ENCODE measurements around the gene MBOAT1. TPM values are rescaled to one million over a fixed set of nuclear protein-coding genes. Genes with fewer than 3 reads are reported as not detected.

Gene MBOAT1
- total RNA-seq, 4 donors from 2014 or later: 6.6 to 10.2 (median 7.0) TPM

DNA sequence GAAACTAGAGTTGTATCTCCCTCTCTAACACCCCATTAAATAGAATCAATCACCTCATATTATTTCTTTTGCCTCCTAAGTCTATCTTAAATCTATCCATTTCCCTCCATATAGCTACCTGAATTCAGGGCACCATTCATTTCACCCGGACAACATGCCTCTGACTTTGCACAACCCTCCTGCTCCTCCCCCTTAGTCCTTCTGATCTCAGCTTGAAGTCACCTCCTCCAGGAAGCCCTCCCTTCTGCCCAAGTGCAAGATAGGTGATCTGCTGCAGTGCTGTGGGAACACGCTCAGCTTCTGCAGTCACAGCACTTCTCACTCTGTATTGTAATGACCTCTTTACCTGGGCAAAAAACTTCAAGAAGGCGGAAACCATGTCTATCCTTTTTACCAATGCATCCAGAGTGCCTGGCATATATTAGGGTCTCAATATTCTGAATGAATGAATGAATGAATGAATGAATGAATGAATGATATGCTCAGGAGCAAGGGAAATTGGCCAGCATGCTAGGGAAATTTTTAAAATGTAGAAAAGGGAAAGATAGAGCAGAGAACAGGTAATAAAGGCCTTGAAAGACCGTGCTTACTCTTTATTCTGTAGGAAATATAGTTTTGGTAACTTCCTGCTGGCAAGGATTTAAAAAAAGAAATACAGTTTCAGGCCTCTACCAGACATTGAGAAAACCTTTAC, 41.7 kb downstream of the MBOAT1 start:
- DNase-seq (ENCODE audit: low spot score) (no peak), ATAC-seq (ENCODE audit: low FRiP score) (no peak)
- no peak for TF ChIP-seq CTCF (IDR thresholded peaks at IDR 0.05)

GRCh38 chr6:20169786-20170185, 42.5 kb downstream of the MBOAT1 start:
- ATAC-seq (ENCODE audit: low FRiP score): no peak
- no peak for DNase-seq (ENCODE audit: low spot score)
- no peak for TF ChIP-seq CTCF (IDR thresholded peaks at IDR 0.05)

DNA sequence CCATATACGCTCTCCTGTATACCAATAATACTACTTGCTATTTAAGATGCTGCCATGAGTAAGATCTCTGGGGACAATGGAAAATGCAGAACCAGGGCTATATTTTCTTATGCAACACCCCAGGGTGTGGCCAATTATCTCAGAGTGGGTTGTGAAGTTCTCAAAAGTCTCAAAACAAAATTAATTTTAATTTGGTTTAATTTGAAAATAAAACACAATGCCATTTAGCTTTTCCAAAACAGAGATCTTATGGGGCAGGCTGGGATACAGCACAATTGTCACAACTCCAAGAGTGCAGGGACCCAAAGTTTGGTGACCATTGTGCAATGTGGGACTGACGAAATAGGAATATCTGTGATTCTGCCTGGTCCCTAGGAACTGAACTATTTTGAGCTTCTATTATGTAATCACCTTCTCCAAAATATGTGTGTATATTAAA, 43.1 kb downstream of the MBOAT1 start:
- TF ChIP-seq CTCF (IDR thresholded peaks at IDR 0.05): no peak
- DNase-seq (ENCODE audit: low spot score) (no peak), ATAC-seq (ENCODE audit: low FRiP score) (no peak)

GRCh38 chr6:20168690-20169089, 43.6 kb downstream of the MBOAT1 start:
- DNase-seq (ENCODE audit: low spot score) (no peak), ATAC-seq (ENCODE audit: low FRiP score) (no peak)
- no peak for TF ChIP-seq CTCF (IDR thresholded peaks at IDR 0.05)

DNA sequence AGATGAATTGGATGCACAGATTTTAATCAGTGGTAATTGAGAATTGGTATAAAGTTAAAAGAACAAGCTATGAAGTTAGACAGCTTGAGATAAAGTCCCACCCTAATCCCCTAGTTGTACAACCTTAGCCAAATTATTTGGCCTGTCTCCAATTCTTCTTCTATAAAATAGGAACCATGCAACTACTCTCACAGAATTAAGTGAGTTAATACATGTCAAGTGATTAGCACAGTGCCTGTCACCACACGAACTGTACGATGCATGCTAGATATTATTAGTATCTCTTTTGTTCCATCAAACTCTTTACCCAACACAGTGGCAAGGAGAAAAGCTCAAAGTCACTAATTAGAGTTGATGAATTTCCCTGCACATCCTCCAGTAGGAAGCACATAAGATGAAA, 44.7 kb downstream of the MBOAT1 start:
- no peak for TF ChIP-seq CTCF (IDR thresholded peaks at IDR 0.05)
- no peak for ATAC-seq (ENCODE audit: low FRiP score)
- no peak for DNase-seq (ENCODE audit: low spot score)

- no peak for ATAC-seq (ENCODE audit: low FRiP score)
- no peak for TF ChIP-seq CTCF (IDR thresholded peaks at IDR 0.05)
- DNase-seq (ENCODE audit: low spot score): no peak
Measured at GRCh38 chr6:20166210-20166609, 46.1 kb downstream of the MBOAT1 start.

DNA sequence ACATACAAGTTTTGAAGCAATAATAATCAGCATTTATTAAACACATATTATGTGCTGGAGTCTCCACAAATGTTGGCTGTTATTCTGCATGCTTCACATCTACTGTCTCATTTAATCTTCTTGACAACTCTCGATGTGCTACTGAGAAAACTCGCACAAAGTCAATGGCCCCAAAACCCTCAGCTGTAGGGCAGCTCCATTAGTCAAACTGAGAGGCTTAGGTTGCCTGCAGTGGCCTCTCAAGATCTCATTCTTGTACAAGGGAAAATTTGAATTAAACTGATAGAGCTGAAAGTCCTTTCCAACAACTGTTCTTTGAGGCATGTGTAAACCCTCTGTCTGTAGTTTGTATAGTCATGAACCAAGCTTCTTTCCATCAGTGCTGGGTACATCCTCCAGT, 49.8 kb downstream of the MBOAT1 start:
- no peak for TF ChIP-seq CTCF (IDR thresholded peaks at IDR 0.05)
- DNase-seq (ENCODE audit: low spot score) (no peak), ATAC-seq (ENCODE audit: low FRiP score) (no peak)
